ENCODE measurements around the gene DMAP1. TPM values are rescaled to one million over a fixed set of nuclear protein-coding genes. Genes with fewer than 3 reads are reported as not detected.
A peak's percentile ranks its signal among the peaks of the same experiment; 100 is the strongest.
"Not testable (repeated sequence)": the region's sequence is repeated elsewhere in the genome, so short reads cannot be mapped to it uniquely, and the experiment has no call there.

DMAP1 gene
- polyA plus RNA-seq (2013, experiment 1 of 2; ENCODE audit: insufficient read length), result 22.8 TPM
- polyA plus RNA-seq (2013, experiment 2 of 2; ENCODE audit: insufficient read length), result 22.2 TPM

GRCh38 chr1:44213222-44214112 lies at the start of gene DMAP1:
TSS of gene DMAP1 (plus strand) at chr1:44213471. CDS start at chr1:44213754, 283 bp downstream.
- peak; percentile 78 for DNase-seq

GRCh38 chr1:44168520-44169098 lies 44.7 kb upstream of the DMAP1 start:
- DNase-seq, result no peak

GRCh38 chr1:44170281-44170823 lies 42.9 kb upstream of the DMAP1 start:
- peak; percentile 6 for DNase-seq

- no peak for DNase-seq
Measured at GRCh38 chr1:44174630-44175029, 38.6 kb upstream of the DMAP1 start.

- no peak for DNase-seq
Measured at GRCh38 chr1:44200336-44200735, 12.9 kb upstream of the DMAP1 start.

- not testable (repeated sequence) for DNase-seq
Measured at GRCh38 chr1:44206545-44206944, 6.7 kb upstream of the DMAP1 start.

- no peak for DNase-seq
Measured at GRCh38 chr1:44208226-44208625, 5.0 kb upstream of the DMAP1 start.

- no peak for DNase-seq
Measured at GRCh38 chr1:44210595-44210994, 2.7 kb upstream of the DMAP1 start.

GRCh38 chr1:44212355-44213221 lies 683 bp upstream of the DMAP1 start:
- no peak for DNase-seq

- DNase-seq, result peak; percentile 59
Measured at GRCh38 chr1:44217809-44218410, 4.6 kb downstream of the DMAP1 start.

GRCh38 chr1:44218503-44219300 lies 5.4 kb downstream of the DMAP1 start:
- DNase-seq, result no peak

- no peak for DNase-seq
Measured at GRCh38 chr1:44219301-44219626, 6.0 kb downstream of the DMAP1 start.

GRCh38 chr1:44220001-44220751 lies 6.9 kb downstream of the DMAP1 start:
- DNase-seq, result no peak

- no peak for DNase-seq
Measured at GRCh38 chr1:44220755-44221154, 7.5 kb downstream of the DMAP1 start.

GRCh38 chr1:44221769-44222168 lies 8.5 kb downstream of the DMAP1 start:
- DNase-seq, result no peak

- DNase-seq, result no peak
Measured at GRCh38 chr1:44222397-44223186, 9.3 kb downstream of the DMAP1 start.

- no peak for DNase-seq
Measured at GRCh38 chr1:44223187-44223610, 9.9 kb downstream of the DMAP1 start.

- DNase-seq, result no peak
Measured at GRCh38 chr1:44225761-44226160, 12.5 kb downstream of the DMAP1 start.

GRCh38 chr1:44227211-44227610 lies 13.9 kb downstream of the DMAP1 start:
- DNase-seq, result no peak

GRCh38 chr1:44228218-44228617 lies 14.9 kb downstream of the DMAP1 start:
- DNase-seq, result no peak
